ENCODE measurements around the gene RIN3.

- TF ChIP-seq, protein P1, sequence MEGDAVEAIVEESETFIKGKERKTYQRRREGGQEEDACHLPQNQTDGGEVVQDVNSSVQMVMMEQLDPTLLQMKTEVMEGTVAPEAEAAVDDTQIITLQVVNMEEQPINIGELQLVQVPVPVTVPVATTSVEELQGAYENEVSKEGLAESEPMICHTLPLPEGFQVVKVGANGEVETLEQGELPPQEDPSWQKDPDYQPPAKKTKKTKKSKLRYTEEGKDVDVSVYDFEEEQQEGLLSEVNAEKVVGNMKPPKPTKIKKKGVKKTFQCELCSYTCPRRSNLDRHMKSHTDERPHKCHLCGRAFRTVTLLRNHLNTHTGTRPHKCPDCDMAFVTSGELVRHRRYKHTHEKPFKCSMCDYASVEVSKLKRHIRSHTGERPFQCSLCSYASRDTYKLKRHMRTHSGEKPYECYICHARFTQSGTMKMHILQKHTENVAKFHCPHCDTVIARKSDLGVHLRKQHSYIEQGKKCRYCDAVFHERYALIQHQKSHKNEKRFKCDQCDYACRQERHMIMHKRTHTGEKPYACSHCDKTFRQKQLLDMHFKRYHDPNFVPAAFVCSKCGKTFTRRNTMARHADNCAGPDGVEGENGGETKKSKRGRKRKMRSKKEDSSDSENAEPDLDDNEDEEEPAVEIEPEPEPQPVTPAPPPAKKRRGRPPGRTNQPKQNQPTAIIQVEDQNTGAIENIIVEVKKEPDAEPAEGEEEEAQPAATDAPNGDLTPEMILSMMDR (conservative IDR thresholded peaks at IDR 0.05) = no peak
- TF ChIP-seq EZH2 (IDR thresholded peaks at IDR 0.05; ENCODE audit: low read depth) = no peak
These were observed 169.5 kb downstream of the RIN3 start for GRCh38 chr14:92683041-92683440.
